Uterus (tissue), 4 donors: ENCODE measurements around the gene GNG4. TPM values are rescaled to one million over a fixed set of nuclear protein-coding genes. Genes with fewer than 3 reads are reported as not detected.

Experiments
- DNase-seq, 2 donors: peaks; one replicate each; pipeline ENCODE4 v3.0.0-alpha.2; 2019 to 2020
- H3K27ac ChIP-seq, 2 donors: fragments of 200-600 bp; sonication (generic); 1 replicate in 1 of 2; 2 replicates in 1 of 2; pipeline ENCODE4 v1.5.1; 2016 to 2018
- H3K27me3 ChIP-seq, 2 donors: fragments of 200-600 bp; sonication (generic); one replicate each; pipeline ENCODE4 v1.5.1; 2018 to 2019; ENCODE audit warnings: control low read depth in 1 of 2
- H3K36me3 ChIP-seq, 2 donors: fragments of 200-600 bp; sonication (generic); one replicate each; pipeline ENCODE4 v1.5.1; 2019; ENCODE audit warnings: control low read depth in 1 of 2
- H3K4me1 ChIP-seq, 2 donors: fragments of 200-600 bp; sonication (generic); one replicate each; pipeline ENCODE4 v1.5.1; 2018 to 2019; ENCODE audit warnings: control low read depth in 1 of 2
- H3K4me3 ChIP-seq, 2 donors: fragments of 200-600 bp; sonication (generic); 1 replicate in 1 of 2; 2 replicates in 1 of 2; pipeline ENCODE4 v1.5.1; 2018 to 2019; ENCODE audit warnings: mild to moderate bottlenecking in 1 of 2
- H3K9me3 ChIP-seq, 2 donors: fragments of 200-600 bp; sonication (generic); one replicate each; pipeline ENCODE4 v1.5.1; 2019; ENCODE audit warnings: control low read depth in 1 of 2
- POLR2A ChIP-seq, 2 donors: fragments of 450-650 bp; IDR thresholded peaks; one replicate each; pipeline ENCODE4 v1.6.1; 2016; ENCODE audit warnings: antibody characterized with exemption in 2 of 2, mild to moderate bottlenecking in 1 of 2, moderate library complexity in 1 of 2
- intact Hi-C: fragments of 100-400 bp; cut with DNase I; formaldehyde crosslinking; loops from one replicate; pipeline ENCODE4 v1.15.1; 2023; ENCODE audit warnings: low total_unique reads
- total RNA-seq, 4 donors: library from RNA; depleted of rRNA in 3 of 4; stranded (reverse); fragments of >200 nt in 3 of 4; gene quantifications; one replicate each; pipeline versions ENCODE4 v1.1.0 to v1.2.4, GENCODE V29; 2014 to 2023
- TF ChIP-seq, protein P1 (sequence below), 4 experiments: fragments of 200-600 bp in 2 of 4; fragments of 450-650 bp in 2 of 4; sonication (generic) in 2 of 4; IDR thresholded peaks; one replicate each; pipeline ENCODE4 v1.5.1; 2016 to 2019; ENCODE audit warnings: antibody characterized with exemption in 4 of 4, mild to moderate bottlenecking in 2 of 4, moderate library complexity in 1 of 4
- donor health status: DM: yes; HTN: yes; CAD: no.

The GNG4 gene
- total RNA-seq, 4 donors from 2014 or later: 0.51 to 8.2 (median 2.3) TPM

DNA sequence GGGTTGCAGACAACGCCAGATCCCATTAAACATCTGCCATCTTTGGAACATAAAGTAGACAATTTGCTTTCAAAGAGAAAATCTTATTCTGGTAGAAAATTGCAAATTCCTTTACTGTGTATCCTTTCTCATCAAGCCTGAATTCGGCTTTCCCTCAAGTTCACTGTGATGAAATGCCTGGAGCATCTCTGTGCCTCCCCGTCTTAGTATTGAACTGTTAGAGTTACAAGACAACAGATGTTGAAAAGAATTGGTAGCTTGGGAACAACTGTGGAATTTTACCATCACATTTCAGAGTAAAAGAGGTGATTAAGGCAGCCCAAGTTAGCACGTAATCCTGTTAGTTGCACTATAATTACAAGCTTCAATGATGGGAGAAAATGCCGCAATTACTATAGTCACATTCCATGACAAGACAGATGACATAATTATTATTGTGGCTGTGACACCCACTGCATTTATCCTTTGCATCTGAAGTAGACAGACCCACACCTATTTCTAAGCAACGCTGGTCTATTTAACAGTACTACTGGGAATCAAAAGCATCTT lies 90.9 kb downstream of the GNG4 start:
- Histone ChIP-seq H3K4me3 (no peak overlapping the region), H3K27me3 (no peaks in the 10 kb centered on the region), H3K9me3 (no peaks in the 10 kb centered on the region), H3K36me3 (no peaks in the 10 kb centered on the region), H3K27ac (no peak overlapping the region), H3K4me1 (no peaks in the 10 kb centered on the region)
- no peak for DNase-seq
- intact Hi-C loops: no loop called here
- TF ChIP-seq POLR2A (IDR thresholded peaks at IDR 0.05): no peak
- TF ChIP-seq, protein P1, sequence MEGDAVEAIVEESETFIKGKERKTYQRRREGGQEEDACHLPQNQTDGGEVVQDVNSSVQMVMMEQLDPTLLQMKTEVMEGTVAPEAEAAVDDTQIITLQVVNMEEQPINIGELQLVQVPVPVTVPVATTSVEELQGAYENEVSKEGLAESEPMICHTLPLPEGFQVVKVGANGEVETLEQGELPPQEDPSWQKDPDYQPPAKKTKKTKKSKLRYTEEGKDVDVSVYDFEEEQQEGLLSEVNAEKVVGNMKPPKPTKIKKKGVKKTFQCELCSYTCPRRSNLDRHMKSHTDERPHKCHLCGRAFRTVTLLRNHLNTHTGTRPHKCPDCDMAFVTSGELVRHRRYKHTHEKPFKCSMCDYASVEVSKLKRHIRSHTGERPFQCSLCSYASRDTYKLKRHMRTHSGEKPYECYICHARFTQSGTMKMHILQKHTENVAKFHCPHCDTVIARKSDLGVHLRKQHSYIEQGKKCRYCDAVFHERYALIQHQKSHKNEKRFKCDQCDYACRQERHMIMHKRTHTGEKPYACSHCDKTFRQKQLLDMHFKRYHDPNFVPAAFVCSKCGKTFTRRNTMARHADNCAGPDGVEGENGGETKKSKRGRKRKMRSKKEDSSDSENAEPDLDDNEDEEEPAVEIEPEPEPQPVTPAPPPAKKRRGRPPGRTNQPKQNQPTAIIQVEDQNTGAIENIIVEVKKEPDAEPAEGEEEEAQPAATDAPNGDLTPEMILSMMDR (IDR thresholded peaks at IDR 0.05): no peak

DNA sequence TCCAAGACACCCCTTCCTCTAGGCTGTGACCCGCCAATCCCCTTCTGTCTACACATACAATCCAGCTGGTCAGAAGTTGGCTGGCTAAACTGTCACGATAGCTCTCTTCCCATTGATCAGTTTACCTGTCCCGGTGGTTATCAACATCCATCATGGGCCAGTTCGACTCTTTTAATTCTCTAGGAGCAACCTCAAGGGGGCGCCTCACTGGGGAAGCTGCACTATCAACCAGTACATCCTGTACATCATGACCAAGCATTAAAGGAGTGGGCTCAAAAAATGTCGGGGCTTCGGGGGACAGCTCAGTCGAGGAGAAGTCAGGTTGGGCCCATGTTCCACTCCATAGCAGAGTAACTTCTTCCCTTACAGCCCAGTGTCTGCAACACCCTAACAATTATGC lies 92.1 kb downstream of the GNG4 start:
- TF ChIP-seq POLR2A (IDR thresholded peaks at IDR 0.05): no peak
- TF ChIP-seq, protein P1 (IDR thresholded peaks at IDR 0.05): no peak
- Histone ChIP-seq H3K27ac (no peak overlapping the region), H3K9me3 (no peaks in the 10 kb centered on the region), H3K4me1 (no peaks in the 10 kb centered on the region), H3K27me3 (no peaks in the 10 kb centered on the region), H3K4me3 (no peak overlapping the region), H3K36me3 (no peaks in the 10 kb centered on the region)
- intact Hi-C loops: no loop called here
- DNase-seq: no peak

DNA sequence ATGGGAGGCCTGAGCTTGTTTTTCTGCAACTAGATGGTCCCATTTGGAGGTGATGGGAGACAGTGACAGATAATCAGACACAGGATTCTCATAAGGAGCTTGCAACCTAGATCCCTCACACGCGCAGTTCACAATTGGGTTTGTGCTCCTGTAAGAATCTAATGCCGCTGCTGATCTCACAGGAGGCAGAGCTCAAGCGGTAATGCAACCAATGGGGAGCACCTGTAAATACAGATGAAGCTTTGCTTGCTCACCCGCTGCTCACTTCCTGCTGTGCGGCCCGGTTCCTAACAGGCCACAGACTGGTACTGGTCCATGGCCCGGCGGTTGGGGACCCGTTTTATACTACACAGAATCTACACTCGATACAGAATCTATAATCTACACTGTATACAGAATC lies 92.8 kb downstream of the GNG4 start:
- H3K27ac ChIP-seq: no peak overlapping the region
- TF ChIP-seq POLR2A (IDR thresholded peaks at IDR 0.05): no peak
- TF ChIP-seq, protein P1 (IDR thresholded peaks at IDR 0.05): no peak
- no peaks in the 10 kb centered on the region for H3K9me3 ChIP-seq
- intact Hi-C loops: no loop called here
- H3K27me3 ChIP-seq: no peaks in the 10 kb centered on the region
- no peaks in the 10 kb centered on the region for H3K36me3 ChIP-seq
- no peak overlapping the region for H3K4me3 ChIP-seq
- H3K4me1 ChIP-seq: no peaks in the 10 kb centered on the region
- no peak for DNase-seq

DNA sequence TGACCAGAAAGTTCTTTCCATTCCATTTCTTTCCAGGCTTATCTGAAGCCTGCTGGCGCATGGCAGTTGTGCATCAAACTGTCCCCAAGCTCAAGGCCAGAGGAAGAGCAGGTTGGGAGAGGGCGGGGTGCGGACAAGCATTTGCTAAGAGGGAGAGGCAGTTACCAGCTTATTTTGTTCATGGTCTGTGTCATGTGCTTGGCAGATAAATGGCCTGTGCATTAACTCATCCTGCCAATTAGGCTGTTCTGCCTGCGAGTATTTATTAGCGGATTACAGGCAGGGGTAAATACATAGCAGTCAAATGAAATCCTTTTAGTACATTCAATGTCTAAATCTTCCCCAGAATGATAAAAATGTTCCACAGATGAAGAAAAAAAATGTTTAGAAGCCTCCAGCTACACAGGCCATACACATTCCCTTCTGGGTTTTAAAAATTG lies 96.5 kb downstream of the GNG4 start:
- no peak for DNase-seq
- no peak overlapping the region for H3K4me3 ChIP-seq
- intact Hi-C loops: no loop called here
- TF ChIP-seq POLR2A (IDR thresholded peaks at IDR 0.05): no peak
- TF ChIP-seq, protein P1 (IDR thresholded peaks at IDR 0.05): no peak
- no peaks in the 10 kb centered on the region for H3K9me3 ChIP-seq
- H3K27ac ChIP-seq: no peak overlapping the region
- H3K27me3 ChIP-seq: no peaks in the 10 kb centered on the region
- H3K4me1 ChIP-seq: no peaks in the 10 kb centered on the region
- no peaks in the 10 kb centered on the region for H3K36me3 ChIP-seq

DNA sequence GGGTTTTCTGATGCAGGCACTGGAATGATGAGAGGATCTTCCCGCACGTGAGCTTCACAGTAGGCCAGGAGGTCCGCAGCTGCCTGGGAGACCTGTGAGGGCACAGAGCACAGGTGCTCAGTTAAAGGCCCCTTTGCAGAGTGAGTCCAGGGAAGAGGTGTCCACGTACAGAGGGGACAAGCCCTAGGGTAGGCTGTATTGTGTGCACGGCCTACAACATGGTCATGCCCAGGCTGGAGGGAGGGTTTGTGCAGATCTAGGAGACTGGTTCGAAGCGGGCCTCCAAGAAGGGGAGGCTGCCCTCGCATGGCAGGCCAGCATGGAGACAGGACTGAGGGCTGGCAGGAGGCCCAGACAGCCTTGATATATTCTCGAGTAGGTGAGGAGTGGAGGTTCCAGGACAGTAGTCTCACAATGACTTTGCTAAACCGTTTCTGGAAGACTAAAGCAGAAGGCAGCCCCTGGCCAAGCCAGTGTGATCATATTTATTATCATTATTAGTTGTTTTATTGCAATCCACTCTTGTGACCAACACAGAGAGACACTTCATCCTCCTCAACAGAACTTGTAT lies 97.4 kb downstream of the GNG4 start:
- Histone ChIP-seq H3K4me1 (no peaks in the 10 kb centered on the region), H3K27ac (no peak overlapping the region), H3K27me3 (no peaks in the 10 kb centered on the region), H3K9me3 (no peaks in the 10 kb centered on the region), H3K36me3 (no peaks in the 10 kb centered on the region), H3K4me3 (no peak overlapping the region)
- DNase-seq: no peak
- TF ChIP-seq, protein P1 (IDR thresholded peaks at IDR 0.05): no peak
- no peak for TF ChIP-seq POLR2A (IDR thresholded peaks at IDR 0.05)
- intact Hi-C loops: no loop called here
